Stimulated activated CD4-positive, alpha-beta T cell treated with anti-CD3 and anti-CD28 coated beads, Interleukin-15, amount 100 ng/mL, for 48 hours (primary cell): ENCODE measurements around the gene ANO10.
"Not testable (repeated sequence)": the region's sequence is repeated elsewhere in the genome, so short reads cannot be mapped to it uniquely, and the experiment has no call there.

ENCODE experiments used
- DNase-seq, 2 donors: peaks; one replicate each; pipeline ENCODE4 v3.0.0-alpha.2; 2020; ENCODE audit warnings: low read depth in 2 of 2

ANO10 gene

DNA sequence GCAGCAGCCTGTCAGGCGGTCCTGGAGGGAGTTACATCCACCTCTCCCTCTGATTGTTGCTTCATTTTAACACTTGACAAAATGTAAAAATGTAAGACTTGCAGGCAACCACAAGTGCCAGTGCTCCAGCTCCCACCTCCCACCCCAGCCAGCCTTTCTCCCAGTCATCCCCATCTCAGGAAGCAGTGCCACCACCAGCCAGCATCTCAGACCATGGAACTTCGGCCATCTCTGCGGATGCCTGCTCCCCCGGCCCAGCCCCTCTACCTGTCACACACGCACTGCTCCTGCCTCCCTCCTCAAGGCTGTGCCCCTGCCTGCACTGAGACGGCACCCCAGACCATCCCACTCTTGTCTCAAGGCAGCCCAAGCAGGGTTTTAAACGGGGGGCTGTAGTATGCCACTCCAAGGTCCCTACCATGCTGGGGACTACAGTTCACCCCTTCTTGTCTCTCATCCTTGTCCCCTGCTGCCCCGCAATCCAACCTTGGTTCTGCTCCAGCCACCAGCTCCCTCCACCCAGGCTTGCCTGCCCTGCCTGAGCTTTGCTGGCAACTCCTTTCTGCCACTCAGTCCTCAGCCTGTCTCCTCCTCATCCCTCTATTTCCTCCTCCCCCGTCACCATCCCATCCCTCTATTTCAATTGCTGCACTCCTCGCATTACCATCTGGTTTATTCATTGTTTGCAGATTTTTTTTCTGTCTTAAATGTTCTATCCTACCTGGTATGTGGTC lies 249.6 kb downstream of the ANO10 start:
- DNase-seq = no peak

DNA sequence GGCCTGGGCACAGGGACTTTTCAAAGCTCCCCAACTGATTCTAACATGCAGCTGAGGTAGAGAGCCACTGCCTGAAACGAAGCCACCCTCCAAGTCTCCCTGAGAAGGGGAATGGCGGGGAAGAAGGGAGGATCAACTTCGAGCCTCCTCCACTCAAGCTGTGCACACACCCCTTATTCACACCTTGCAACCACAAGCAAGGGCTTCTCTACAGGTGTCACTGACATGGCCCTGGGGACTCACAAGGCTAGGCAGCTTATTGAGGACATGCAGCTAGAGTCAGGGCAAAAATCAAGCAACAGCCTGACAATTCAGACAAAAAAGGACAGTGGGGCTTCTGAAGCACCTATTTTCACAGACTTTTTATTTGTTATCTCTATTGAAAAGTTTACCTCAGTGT lies 250.3 kb downstream of the ANO10 start:
- no peak for DNase-seq

DNA sequence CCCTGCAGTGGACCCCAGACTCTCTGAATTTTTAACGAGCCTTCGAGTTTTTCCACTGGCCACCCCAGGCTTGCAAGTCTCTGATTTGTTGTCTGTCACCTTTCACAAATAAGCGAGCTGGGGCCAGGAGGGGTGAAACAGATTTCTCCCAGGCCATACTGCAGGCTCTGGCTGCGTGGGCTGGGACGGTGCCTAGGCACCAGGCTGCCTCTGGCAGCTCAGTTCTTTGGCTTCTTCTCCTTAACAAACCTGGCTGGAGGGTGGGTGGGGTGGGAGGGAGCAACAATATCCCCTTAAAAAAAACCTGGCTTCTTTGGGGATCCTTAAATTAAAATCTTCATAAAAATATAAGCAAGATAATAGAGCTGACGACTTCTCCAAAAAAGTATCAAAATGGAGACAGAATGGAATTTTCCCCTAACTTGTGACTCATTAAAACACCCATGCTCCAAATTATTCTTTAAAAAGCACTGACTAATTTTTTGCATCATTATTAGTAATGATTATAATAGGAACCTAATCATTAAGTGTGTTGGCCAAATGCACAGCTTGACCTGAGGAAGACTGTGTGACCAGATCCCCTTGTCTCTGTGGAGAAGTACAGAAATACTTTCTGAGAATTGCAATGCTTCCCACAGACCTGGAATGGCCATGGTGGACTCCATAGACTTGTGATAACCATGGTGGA lies 251.4 kb downstream of the ANO10 start:
- DNase-seq = no peak

DNA sequence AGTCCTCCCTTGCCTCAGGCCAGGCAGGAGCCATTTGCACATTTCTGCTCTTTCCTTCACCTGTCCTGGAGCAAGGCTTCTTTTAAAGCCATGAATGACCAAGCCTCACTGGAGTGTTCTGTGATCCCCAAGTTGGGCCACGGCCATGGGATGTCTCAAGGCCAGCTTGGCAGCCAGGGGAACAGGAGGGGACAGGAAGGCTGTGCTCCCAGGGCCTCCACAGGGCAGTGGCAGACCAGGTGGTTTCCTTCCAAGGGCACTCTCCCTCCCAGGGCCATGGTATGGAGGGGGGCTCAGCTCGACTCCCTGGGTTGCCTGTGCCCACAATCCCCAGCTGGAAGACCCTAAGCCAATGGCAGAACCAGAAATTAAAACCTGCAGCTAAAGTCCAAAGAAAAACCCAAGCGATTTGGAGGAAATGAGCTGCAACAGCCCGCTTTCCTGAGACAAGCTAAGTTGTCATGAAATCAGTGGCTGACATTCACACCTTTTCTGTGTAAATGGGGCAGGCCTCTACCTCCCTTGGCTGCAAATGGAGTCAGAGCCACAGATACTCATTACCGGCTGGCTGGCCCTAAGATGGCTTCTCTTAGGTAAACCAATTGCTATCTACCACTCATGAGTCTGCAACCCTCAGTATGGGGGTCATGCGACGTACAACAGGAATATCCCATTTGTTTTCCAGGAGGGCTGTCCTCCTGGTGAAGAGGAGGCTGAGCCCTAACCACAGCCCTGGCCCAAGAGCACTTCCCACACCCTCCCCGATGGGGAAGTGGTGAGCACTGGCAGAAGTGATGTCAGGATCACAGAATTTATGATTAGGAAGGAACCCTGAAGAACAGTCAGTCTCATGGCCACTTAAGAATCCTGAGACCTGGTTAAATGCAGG lies 252.2 kb downstream of the ANO10 start:
- DNase-seq = no peak

DNA sequence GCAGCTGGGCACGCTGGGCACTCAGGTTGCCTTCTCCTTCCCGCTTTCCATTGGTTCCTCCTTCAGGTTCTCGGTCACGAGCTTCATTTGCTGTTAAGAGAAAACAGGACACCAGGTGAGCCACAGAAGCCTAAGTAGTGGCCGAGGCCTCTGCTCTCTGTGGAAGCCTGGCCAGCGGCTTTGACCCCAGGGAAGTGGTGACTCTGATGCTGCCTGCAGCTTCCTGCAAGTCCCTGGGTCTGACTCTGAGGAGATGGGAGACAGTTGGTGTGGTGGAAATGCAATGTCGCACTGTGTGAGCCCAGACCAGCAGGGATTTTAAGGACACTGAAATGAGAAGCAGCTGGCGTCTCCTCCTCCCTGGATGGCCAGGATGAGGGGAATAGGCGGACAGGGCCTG lies 254.9 kb downstream of the ANO10 start:
- DNase-seq = no peak

DNA sequence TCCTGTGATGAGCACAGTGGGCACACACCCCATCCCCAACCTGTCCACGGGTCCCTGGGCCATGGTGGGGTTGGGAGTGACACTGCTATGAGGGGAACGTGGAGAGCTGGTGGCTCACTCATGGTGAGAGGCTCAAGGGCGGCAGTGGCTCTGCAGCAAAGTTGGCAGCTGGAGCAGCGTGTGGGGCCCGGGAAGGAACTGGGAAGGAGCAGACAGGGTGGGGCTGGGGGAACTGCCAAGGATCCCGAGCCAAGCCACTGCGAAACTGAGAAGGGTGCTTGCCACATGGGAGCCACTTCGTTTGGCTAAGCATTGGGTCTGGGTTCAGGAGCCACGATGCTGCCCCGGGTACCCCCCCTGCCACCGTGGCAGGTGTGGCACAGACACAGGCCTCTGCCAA lies 255.3 kb downstream of the ANO10 start:
- DNase-seq = no peak

DNA sequence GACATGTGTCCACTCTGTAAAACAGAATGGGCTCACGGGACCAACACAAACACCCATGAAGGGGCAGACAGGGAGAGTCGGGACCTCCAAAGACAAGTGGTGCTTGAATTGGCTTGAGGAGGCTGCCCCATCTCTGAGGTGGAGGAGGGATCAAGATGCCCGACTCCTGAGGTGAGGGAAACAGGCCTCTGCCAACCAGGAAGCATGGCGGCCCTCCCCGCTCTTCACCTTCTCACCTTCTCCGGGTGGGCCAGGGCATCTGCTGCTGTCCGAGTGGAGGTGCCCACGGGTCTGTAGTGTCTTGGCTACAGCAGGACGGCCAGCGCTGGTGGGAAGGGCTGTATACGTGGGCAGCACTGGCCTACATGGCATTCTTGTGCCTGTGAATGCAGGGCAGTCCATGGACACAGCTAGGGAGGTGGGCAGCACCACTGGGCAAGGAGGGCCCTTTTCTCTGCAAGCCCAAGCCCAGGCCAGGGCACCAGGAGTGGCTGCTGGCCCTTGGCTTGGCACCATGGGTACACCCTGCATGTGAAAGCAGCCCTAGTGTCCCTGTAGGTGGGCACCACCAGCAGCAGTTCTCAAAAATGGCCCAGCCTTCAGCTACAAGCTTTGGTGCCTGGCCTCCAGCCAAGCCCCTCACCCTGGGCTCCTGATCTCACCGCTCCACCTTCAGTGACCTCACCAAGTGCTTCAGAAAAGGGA lies 256.1 kb downstream of the ANO10 start:
- DNase-seq = no peak

DNA sequence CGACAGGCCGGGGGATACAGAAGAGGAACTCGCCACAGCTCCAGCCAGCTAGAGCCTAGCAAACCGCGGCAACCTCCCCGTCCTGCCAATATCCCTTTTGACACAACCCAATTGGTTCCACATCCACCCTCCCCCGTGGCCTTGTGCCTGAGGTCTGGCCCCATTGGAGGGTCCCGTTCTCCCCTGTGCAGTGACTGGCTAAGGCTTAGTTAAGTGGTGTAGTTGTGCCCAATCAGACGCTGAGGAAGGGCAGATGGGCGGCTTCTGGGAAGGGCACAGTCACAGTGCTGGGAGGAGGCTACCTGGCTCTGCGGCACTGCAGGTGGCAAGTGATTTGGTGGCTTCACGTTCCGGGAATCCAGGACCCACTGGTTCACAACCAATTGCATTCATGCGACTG lies 256.9 kb downstream of the ANO10 start:
- DNase-seq = no peak

DNA sequence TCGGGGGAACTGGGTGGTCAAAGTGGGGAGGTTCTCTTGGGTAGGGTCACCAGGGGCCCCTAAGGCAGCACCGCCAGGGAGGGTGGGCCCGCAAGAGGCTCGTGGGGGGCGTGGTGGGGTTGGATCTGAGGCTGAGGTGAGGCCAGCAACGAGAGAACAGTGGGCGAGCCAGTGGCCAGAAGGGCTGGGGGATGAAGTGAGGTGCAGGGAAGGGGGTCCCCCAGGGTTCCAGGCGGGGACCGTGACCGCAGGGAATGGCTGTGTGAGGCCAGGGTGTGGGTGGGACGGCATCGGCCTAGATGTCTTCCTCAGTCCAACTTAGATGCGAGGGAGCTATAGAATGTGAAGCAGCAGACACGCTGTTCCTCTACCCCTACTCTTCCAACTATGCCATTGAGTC lies 257.3 kb downstream of the ANO10 start:
- DNase-seq = no peak

DNA sequence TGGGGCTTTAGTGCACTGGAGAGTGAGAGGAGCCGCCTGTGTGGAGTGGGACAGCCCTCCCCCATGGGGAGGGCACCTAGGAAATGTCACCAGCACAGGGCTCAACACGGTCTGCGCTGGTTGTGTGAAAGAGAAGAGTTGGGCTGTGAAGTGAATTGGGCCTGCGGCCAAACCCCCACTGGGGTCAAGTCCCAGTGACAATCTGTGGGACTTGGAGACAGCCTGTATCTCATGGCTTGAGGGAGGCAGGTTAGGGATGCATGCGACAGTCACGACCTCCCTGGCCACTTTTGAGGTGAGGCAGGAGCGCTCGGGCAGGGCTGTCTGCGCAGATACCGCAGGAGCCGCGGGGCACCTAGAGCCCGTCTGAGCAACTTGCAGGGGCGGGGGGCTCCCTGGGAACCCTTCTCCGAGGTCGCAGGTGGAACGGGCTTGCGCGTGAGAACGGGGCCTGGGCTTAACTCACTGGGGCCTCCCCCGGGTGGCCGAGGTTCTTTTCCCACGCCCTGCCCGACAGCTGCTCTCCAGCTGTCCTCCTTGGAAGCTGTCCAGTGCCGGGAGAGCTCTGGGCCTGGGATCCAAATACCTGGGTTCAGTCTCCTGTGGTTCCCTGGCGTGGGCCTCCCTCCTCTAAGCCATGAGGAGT lies 258.1 kb downstream of the ANO10 start:
- no peak for DNase-seq

DNA sequence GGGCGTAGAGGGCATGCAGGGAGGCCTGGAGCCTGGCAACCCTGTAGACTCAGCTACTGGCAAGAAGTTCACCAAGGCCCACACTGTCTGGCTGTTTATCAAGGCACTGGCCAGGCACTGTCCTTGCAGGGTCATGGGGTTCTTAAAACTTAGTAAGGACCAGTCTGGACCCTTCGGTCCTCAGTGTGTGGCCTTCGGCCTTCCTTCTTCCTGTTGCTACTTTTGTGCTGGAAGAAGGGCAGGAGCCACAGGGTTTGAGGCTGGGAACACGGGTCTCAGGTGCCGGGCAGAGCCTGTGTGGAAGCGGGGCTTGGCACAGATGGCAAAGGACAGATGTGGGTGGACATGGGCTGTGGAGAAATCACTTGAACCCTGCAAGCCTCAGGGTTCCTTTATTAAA lies 258.9 kb downstream of the ANO10 start:
- no peak for DNase-seq

DNA sequence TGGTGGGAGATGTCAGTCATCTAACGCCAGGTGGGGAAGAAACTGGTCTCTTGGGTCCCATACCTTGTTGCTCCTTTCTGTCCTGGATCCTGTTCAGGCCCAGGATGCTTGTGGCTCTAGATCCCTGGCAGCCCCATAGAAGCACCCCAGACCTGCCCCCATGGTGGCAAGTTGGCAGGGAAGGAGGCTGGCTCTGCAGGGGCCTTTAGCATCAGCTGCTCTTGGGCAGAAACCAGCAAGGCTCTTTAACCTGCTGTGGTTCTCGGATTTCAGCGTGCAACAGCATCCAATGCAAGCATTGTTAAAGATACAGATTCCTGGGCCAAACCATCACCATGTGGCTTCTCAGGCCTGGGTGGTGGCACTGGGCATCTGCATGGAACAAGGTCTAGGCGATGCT lies 259.6 kb downstream of the ANO10 start:
- no peak for DNase-seq

DNA sequence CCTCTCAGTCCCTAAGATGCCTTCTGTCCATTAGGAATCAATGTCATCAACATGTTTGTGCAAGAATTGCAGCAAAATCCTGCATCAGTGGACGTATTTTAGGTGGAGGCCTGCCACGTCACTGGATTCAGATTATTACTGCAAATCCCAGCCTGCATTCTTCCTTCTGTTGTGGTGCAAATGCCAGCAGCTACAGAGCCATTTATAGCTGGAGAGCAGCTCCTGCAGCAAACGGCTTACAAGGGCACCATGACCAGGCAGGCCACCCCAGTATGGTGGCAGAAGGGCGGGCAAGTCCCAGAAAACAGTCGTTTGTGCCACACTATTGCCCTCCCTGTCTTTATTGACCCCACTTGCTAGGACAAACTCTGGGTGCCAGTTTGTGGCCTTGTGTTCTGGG lies 260.7 kb downstream of the ANO10 start:
- no peak for DNase-seq

DNA sequence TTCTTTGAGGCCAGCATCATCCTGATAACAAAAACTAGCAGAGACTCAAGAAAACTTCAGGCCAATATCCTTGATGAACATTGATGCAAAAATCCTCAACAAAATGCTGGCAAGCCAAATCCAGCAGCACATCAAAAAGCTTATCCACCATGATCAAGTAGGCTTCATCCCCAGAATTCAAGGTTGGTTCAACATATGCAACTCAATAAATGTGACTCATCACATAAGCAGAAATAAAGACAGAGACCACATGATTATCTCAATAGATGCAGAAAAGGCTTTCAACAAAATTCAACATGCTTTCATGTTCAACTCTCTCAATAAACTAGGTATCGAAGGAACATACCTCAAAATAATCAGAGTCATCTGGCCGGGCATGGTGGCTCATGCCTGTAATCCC lies 265.8 kb downstream of the ANO10 start:
- not testable (repeated sequence) for DNase-seq

DNA sequence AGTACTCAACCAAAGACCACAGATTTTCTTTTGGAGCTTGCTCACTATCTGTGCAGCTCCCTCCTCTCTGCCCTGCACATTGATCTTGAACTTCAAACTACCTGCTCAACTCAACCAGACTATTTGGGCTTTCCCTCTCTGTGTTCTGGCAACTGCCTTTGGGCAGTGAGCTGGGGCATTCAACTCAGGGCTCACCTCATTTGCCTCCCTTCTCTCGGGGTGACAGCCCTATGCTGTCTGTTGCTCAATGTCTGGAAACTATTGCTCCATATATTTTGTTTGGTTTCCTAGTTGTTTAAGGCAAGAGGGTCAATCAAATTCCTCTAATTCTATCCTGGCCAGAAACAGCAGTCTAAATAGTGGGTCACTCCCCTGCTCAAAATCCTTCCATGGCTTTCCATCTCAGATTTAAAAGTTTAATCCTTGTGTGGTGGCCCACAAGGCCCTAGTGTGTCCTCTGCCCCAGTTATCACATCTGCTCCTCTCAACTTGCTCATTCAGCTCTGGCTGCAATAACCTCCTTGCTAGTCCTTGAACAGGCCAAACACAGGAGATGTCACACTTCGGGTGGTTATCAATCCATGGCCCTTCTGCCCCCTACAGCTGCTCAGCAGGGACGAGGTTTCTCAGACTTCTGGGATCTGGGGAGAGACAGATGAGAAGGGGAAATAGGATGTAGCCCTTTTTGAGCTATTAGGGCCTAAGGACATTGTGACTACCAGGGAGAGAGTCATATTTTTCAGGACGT lies 267.7 kb downstream of the ANO10 start:
- no peak for DNase-seq

DNA sequence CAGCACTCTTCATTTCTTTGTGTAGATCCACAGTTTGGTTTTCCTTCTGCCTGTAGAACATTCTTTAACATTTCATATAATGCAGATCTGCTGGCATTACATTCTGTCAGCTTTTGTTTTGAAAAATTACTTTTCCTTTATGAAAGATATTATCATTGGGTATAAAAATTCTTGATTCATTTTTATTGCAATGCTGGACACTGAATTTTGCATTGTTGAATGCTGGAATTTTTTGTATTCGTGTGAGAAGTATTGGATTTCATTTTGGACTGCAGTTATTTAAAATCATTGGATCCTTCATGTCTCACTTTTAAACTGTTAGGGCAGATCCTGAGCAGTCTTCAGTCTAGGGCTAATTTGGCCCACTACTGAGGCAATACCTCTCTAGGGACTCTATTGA lies 268.4 kb downstream of the ANO10 start:
- DNase-seq = no peak

DNA sequence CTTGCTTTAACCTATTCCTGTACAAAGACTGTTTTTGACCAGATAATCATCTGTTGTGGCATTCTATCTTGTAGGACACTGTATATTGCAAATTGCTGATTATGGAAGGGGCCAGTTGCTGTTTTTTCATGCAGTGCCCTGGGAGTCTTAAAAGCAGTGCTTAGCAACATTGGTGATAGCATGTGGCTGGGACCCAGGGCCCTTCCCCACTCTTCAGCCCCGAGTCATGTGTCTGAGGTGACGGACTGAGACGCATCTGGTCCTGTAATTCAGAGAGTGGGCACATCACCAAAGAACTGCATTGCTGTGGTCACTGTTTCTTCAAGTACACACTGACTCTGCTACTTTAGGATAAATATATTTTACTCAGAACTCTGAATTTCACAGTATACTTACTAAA lies 272.1 kb downstream of the ANO10 start:
- DNase-seq = no peak

DNA sequence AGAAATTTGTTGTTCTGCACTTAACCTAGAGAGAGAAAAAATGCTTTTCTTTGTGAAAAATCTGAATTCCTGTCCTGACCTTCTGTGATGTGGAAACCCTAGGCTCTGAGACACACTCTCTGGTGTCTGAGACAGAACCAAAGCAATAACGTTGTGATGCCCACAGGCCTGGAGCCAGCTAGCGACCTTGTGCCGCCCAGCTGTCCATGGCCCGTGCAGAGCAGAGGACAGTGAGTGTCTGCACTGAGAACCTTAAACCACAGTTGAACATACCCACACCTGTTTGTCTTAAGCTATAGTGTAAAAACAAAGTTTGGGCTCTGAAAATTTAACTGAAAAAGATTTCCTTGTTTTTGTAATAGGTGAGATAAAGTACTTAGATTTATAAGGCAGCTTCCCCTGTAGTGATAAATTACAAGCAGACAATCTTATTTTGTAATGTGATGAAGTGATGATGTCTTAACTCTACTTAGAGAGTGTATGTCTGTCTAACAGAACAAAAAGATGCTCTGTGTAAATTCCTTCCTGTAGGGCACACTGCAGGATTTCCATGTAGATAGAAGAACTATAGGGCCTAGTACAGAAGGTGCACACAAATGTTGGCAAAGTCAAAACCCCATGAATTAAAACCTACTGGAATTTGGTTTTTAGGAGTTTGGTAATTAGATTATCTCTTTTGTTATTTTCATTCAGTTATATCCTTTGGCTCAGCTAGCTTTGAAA lies 272.8 kb downstream of the ANO10 start:
- DNase-seq = no peak

DNA sequence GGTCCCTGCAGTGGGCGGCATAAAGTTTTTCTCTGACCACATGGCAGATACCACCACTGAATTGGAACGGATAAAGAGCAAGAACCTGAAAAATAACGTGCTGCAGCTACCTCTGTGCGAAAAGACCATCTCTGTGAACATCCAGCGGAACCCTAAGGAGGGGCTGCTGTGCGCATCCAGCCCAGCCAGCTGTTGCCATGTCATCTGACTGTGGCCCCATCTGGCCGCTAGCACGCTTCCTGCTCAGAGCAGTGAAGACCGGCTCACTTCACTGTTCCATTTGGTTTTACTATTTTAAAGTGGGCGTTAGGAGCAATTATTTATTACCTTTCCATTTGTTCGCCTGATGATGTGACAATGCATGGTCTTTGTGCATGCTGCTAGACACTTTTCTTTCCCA lies 273.5 kb downstream of the ANO10 start:
- no peak for DNase-seq

DNA sequence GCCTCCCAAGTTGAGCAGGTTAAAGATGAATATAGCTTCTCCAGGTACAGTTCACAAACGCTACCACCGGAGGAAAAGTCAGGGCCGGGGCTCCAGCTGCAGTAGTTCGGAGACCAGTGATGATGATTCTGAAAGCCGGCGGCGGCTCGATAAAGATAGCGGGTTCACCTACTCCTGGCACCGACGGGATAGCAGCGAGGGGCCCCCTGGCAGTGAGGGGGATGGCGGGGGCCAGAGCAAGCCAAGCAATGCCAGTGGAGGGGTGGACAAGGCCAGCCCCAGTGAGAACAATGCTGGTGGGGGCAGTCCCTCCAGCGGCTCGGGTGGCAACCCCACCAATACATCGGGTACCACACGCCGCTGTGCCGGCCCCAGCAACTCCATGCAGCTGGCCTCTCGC lies 274.0 kb downstream of the ANO10 start:
- DNase-seq = no peak
